ENCODE measurements around the gene GPR157.

DNA sequence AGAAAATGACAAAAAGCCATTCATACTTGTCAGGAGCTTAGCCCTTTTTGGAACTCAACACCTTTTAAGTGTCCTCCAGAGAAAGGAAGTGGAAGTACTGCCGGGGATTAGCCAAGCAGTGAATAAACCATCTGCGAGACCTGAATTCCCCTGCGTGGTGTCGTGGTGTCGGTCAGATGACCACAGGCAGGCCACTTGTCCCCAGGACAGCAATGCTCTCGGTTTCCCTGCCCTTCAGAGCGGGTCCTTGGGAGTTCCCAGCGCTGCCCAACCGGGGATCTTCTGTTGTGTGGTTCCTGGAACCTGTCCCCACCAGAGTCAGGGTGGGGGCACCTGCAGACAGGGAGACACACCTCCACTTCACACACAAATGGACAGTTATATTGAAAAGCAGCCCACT lies 9.2 kb downstream of the GPR157 start:
- TF ChIP-seq, protein P1, sequence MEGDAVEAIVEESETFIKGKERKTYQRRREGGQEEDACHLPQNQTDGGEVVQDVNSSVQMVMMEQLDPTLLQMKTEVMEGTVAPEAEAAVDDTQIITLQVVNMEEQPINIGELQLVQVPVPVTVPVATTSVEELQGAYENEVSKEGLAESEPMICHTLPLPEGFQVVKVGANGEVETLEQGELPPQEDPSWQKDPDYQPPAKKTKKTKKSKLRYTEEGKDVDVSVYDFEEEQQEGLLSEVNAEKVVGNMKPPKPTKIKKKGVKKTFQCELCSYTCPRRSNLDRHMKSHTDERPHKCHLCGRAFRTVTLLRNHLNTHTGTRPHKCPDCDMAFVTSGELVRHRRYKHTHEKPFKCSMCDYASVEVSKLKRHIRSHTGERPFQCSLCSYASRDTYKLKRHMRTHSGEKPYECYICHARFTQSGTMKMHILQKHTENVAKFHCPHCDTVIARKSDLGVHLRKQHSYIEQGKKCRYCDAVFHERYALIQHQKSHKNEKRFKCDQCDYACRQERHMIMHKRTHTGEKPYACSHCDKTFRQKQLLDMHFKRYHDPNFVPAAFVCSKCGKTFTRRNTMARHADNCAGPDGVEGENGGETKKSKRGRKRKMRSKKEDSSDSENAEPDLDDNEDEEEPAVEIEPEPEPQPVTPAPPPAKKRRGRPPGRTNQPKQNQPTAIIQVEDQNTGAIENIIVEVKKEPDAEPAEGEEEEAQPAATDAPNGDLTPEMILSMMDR (conservative IDR thresholded peaks at IDR 0.05; ENCODE audit: low read depth, low read length) = no peak
- TF ChIP-seq EZH2 (IDR thresholded peaks at IDR 0.05; ENCODE audit: low read length, unreplicated experiment) = no peak
